ENCODE data around the gene TDP1. TPM values are rescaled to one million over a fixed set of nuclear protein-coding genes. Genes with fewer than 3 reads are reported as not detected.
"Not testable (repeated sequence)": the region's sequence is repeated elsewhere in the genome, so short reads cannot be mapped to it uniquely, and the experiment has no call there.

TDP1 gene
- polyA plus RNA-seq, 4 donors, result 22.3 to 28.5 (median 26.0) TPM

DNA sequence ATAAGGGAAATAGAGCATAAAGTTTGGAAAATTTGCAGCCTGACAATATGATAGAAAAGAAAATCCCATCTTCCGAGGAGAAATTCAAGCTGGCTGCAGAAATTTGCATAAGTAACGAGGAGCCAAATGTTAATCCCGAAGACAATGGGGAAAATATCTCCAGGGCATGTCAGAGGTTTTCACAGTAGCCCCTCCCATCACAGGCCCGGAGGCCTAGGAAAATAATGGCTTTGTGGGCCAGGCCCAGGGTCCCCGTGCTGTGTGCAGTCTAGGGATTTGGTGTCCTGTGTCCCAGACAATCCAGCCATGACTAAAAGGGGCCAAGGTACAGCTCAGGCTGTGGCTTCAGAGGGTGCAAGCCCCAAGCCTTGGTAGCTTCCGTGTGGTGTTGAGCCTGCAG is 133.8 kb downstream of the TDP1 start:
- DNase-seq (ENCODE audit: low read depth in 4 of 4, low spot score in 3 of 4), result not testable (repeated sequence)

DNA sequence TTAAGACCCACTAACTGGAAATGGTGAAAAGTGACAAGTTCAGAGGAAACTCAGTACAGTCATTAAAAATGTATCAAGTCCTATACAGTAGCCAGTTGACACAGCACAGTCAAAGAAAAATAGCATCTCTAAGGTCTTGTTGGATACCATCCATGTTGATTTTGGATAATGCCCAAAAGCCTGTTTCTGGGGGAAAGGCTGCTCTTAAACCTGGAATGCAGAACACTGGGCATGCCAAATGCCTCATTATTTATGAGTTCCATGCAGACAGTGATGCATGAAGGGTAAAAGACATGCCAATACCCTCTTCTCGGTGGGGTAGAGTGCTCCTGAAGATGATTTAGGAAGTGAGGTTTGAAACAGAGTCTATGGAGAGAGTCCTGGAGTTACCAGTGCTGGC is 135.7 kb downstream of the TDP1 start:
- peak; percentile 12 to 36 (median 26) for DNase-seq (ENCODE audit: low read depth in 4 of 4, low spot score in 3 of 4)

DNA sequence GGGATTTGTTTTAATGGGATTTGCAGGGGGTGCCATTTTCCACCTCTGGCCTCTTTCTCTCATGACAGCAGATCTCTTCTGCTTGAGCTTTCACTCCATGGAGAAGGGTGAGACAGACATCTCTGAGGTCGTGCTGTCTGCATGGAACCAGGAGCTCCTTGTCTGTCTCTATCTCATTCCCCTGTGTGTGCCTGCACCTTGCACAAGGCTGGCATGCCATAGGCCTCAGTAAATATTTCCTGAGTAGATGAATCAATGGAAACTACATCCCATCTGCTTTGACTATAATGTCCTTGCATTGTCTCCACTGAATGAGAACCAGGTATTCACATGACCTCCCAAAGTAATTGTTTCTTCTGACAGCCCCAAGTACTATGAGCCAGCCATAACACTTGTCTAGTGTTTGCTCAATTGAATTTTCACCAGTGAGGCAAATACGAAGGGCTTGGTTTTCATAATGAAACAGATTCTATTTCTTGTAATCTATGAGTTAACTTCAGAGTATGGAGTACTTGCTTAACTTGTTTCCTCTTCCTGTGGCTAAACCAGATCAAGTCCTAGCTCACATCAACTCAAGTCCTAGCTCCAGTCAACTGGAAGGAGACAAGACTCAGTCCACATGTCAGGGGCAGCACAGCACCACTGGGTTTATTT is 138.3 kb downstream of the TDP1 start:
- no peak for DNase-seq (ENCODE audit: low read depth in 4 of 4, low spot score in 3 of 4)

Other genes with a start within 250 kb of the TDP1 start
- 10 to 100 TPM; 17.0 to 22.1 (median 19.6) TPM for gene EFCAB11, start 1.2 kb upstream of the TDP1 start, polyA plus RNA-seq (ENCODE audit: insufficient read length in 4 of 4)
- gene KCNK13, start 106.1 kb downstream of the TDP1 start, polyA plus RNA-seq (ENCODE audit: insufficient read length in 4 of 4), result under 1 TPM; 0.18 to 0.38 (median 0.24) TPM